AG09319 (cell line): ENCODE measurements around the gene BCO2.
"Not testable (repeated sequence)": the region's sequence is repeated elsewhere in the genome, so short reads cannot be mapped to it uniquely, and the experiment has no call there.

Source experiments
- DNase-seq: peaks from one replicate; pipeline ENCODE4 v3.0.0-alpha.2; 2010; ENCODE audit warnings: low read depth; ENCODE audit errors: extremely low read depth
- TF ChIP-seq, protein P1 (sequence below): IDR thresholded peaks from 2 replicates; pipeline ENCODE4 v1.5.1; 2011; ENCODE audit warnings: low read depth, mild to moderate bottlenecking, inconsistent platforms, low read length, moderate library complexity

BCO2 gene

GRCh38 chr11:112182867-112183266 lies 7.6 kb downstream of the BCO2 start:
- TF ChIP-seq, protein P1, sequence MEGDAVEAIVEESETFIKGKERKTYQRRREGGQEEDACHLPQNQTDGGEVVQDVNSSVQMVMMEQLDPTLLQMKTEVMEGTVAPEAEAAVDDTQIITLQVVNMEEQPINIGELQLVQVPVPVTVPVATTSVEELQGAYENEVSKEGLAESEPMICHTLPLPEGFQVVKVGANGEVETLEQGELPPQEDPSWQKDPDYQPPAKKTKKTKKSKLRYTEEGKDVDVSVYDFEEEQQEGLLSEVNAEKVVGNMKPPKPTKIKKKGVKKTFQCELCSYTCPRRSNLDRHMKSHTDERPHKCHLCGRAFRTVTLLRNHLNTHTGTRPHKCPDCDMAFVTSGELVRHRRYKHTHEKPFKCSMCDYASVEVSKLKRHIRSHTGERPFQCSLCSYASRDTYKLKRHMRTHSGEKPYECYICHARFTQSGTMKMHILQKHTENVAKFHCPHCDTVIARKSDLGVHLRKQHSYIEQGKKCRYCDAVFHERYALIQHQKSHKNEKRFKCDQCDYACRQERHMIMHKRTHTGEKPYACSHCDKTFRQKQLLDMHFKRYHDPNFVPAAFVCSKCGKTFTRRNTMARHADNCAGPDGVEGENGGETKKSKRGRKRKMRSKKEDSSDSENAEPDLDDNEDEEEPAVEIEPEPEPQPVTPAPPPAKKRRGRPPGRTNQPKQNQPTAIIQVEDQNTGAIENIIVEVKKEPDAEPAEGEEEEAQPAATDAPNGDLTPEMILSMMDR: no peak
- no peak for DNase-seq

- TF ChIP-seq, protein P1: no peak
- DNase-seq: no peak
Observed at GRCh38 chr11:112185883-112186282, 10.6 kb downstream of the BCO2 start.

GRCh38 chr11:112186304-112186703 lies 11.0 kb downstream of the BCO2 start:
- no peak for DNase-seq
- TF ChIP-seq, protein P1: no peak

DNA sequence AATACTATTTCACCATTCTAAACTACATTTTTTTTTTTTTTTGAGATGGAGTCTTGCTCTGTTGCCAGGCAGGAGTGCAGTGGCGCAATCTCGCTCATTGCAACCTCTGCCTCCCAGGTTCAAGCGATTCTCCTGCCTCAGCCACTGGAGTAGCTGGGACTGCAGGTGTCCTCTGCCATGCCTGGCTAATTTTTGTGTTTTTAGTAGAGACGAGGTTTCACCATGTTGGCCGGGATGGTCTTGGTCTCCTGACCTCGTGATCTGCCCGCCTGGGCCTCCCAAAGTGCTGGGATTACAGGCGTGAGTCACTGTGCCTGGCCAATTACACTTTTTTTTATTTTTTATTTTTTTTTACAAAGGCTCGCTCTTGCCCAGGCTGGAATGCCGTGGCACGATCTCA lies 19.8 kb downstream of the BCO2 start:
- DNase-seq: not testable (repeated sequence)

DNA sequence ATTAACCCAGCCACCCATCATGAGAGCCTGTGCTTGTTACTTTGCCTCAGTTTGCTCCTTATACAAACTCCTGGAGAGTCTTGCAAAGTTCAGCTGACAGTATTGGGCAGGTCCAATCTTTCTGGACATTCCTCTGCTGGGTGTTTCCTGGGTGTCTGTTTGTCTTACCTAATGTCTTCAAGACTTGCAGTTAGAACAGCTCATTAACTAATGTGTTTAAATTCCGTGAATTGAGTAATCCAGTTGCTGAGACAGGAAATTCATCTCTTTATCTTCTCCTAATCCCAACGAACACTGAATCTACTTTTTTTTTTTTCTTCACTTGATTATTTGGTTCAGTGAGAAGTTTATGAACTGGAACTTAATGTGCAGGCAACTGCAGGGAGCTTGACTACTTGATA lies 20.6 kb downstream of the BCO2 start:
- TF ChIP-seq, protein P1: no peak
- peak; percentile 7 for DNase-seq

GRCh38 chr11:112196519-112197087 lies 21.3 kb downstream of the BCO2 start:
- TF ChIP-seq, protein P1: no peak

DNA sequence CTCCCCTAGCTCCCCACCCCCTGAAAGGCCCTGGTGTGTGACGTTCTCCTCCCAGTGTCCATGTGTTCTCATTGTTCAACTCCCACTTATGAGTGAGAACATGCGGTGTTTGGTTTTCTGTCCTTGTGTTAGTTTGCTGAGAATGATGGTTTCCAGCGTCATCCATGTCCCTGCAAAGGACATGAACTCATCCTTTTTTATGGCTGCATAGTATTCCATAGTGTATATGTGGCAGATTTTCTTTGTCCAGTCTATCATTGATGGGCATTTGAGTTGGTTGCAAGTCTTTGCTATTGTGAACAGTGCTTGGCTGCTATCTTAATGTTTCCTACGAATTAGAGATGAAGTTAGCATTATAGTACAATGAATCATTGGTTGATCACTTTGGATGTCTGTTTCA lies 23.8 kb downstream of the BCO2 start:
- not testable (repeated sequence) for DNase-seq

More at GRCh38 chr11:112196519-112197087, 21.3 kb downstream of the BCO2 start:
- no peak for DNase-seq

GRCh38 chr11:112200252-112200651 lies 24.9 kb downstream of the BCO2 start:
- DNase-seq: no peak
- TF ChIP-seq, protein P1: no peak
